Adrenal gland (tissue), 12 donors: Measurements from ENCODE around the gene HSPBAP1. TPM values are rescaled to one million over a fixed set of nuclear protein-coding genes. Genes with fewer than 3 reads are reported as not detected.

ENCODE experiments used
- DNase-seq, 7 donors: peaks; one replicate each; pipeline ENCODE4 v3.0.0-alpha.2; 2019 to 2020
- H3K27ac ChIP-seq, 5 donors: fragments of 200-600 bp; sonication (generic) in 4 of 5; 1 replicate in 3 of 5; 2 replicates in 2 of 5; pipeline versions ENCODE4 v1.5.1 to v1.8.0; 2016 to 2020; ENCODE audit warnings: mild to moderate bottlenecking in 1 of 5
- H3K27me3 ChIP-seq: fragments of 200-600 bp; 2 replicates; pipeline ENCODE4 v1.8.0; 2021
- H3K36me3 ChIP-seq, 2 donors: fragments of 200-600 bp; replicated peaks in 1 of 2; 1 replicate in 1 of 2; 2 replicates in 1 of 2; pipeline versions ENCODE4 v1.5.1 to v1.8.0; 2018 to 2022
- H3K4me1 ChIP-seq, 2 donors: fragments of 200-600 bp; replicated peaks in 1 of 2; 1 replicate in 1 of 2; 2 replicates in 1 of 2; pipeline versions ENCODE4 v1.5.1 to v1.8.0; 2018 to 2021
- H3K4me3 ChIP-seq, 4 donors: fragments of 200-600 bp; sonication (generic) in 3 of 4; one replicate each; pipeline ENCODE4 v1.5.1; 2016 to 2018
- H3K9me3 ChIP-seq, 3 donors: fragments of 200-600 bp; sonication (generic) in 1 of 3; replicated peaks in 1 of 3; 1 replicate in 2 of 3; 2 replicates in 1 of 3; pipeline versions ENCODE4 v1.5.1 to v1.8.0; 2016 to 2021
- CTCF ChIP-seq, 6 experiments: fragments of 450-650 bp in 4 of 6; fragments of 200-600 bp in 2 of 6; sonication (generic) in 1 of 6; IDR thresholded peaks; 1 replicate in 5 of 6; 2 replicates in 1 of 6; pipeline versions ENCODE4 v1.5.1 to v1.8.0; 2016 to 2021; ENCODE audit warnings: antibody characterized with exemption in 6 of 6, mild to moderate bottlenecking in 2 of 6, moderate library complexity in 1 of 6
- POLR2A ChIP-seq, 2 donors: fragments of 450-650 bp; IDR thresholded peaks; one replicate each; pipeline ENCODE4 v1.6.1; 2017; ENCODE audit warnings: antibody characterized with exemption in 2 of 2, mild to moderate bottlenecking in 2 of 2, moderate library complexity in 1 of 2
- WGBS, 4 donors: extraction: QIAGEN DNeasy Blood & Tissue Kit in 2 of 4; methylation state at CpG; one replicate each; pipeline versions ENCODE4 v1.1.5 to v1.1.7; 2013 to 2017; 5-methylcytosine and 5-hydroxymethylcytosine counted together
- intact Hi-C, 2 donors: fragments of 100-400 bp; cut with DNase I; formaldehyde crosslinking; loops; one replicate each; pipeline versions ENCODE4 v1.14.1 to v1.15.0; 2022 to 2023
- polyA plus RNA-seq, 3 donors: library from polyadenylated mRNA; stranded (reverse); fragments of 200-250 nt in 2 of 3; fragments of 350-450 nt in 1 of 3; fragmentation: Illumina TruSeq in 1 of 3; extraction: RNeasy Lipid Tissue Mini Kit (QIAGEN cat#74804) in 1 of 3; gene quantifications; one replicate each; pipeline ENCODE4 v1.2.3, GENCODE V29; 2013 to 2014
- total RNA-seq, 9 donors: library from RNA; depleted of rRNA in 4 of 9; stranded (reverse); fragments of >200 nt in 4 of 9; fragments of 120-200 nt in 1 of 9; fragmentation: NEBNext Ultra II Directional in 1 of 9; extraction: Animal tissue kit (Norgen Biotek cat#: 25700) in 1 of 9; gene quantifications; one replicate each; pipeline versions ENCODE4 v1.1.0 to v1.2.4, GENCODE V29; 2013 to 2023
- donor health status: healthy with polysubstance abuse.
- donor health status: Bipolar disorder and iron deficiency.
- donor health status: DM: yes; HTN: yes; CAD: no.
- donor health status: DM: no; HTN: no; CAD: no.
- donor health status: DM: no; HTN: no; CAD: no.
- donor health status: DM: yes; HTN: yes; CAD: no.

The HSPBAP1 gene
- total and polyA plus RNA-seq, 12 donors: 3.9 to 40.2 (median 10.3) TPM

- 86 to 100% (median 96%) methylated on average over 1 of the region's 1 CpG for WGBS, 4 donors
- no peaks in the 10 kb centered on the region for H3K9me3 ChIP-seq
- H3K27ac ChIP-seq: no peak overlapping the region
- no peak for DNase-seq
- H3K4me3 ChIP-seq: no peak overlapping the region
- TF ChIP-seq CTCF (IDR thresholded peaks at IDR 0.05): no peak
- no peak for TF ChIP-seq POLR2A (IDR thresholded peaks at IDR 0.05)
- no peaks in the 10 kb centered on the region for H3K27me3 ChIP-seq
- intact Hi-C loops: no loop called here
- no peaks in the 10 kb centered on the region for H3K36me3 ChIP-seq
- H3K4me1 ChIP-seq: peaks cover 0 to 18% of the 10 kb centered on the region in 2 donors
Measured at GRCh38 chr3:122826278-122826677, 32.6 kb upstream of the HSPBAP1 start.

- Histone ChIP-seq H3K27me3 (no peaks in the 10 kb centered on the region), H3K27ac (peak overlapping the region in 2 of 5 donors; percentile 24 to 67), H3K9me3 (no peaks in the 10 kb centered on the region), H3K36me3 (no peaks in the 10 kb centered on the region), H3K4me3 (no peak overlapping the region), H3K4me1 (peaks cover 0 to 18% of the 10 kb centered on the region in 2 donors)
- WGBS, 4 donors: 67 to 77% (median 71%) methylated on average over 4 of the region's 4 CpGs
- intact Hi-C loops: no loop called here
- no peak for DNase-seq
- no peak for TF ChIP-seq CTCF (IDR thresholded peaks at IDR 0.05)
- TF ChIP-seq POLR2A (IDR thresholded peaks at IDR 0.05): no peak
Measured at GRCh38 chr3:122825460-122825859, 31.8 kb upstream of the HSPBAP1 start.

- no peaks in the 10 kb centered on the region for H3K36me3 ChIP-seq
- H3K9me3 ChIP-seq: no peaks in the 10 kb centered on the region
- intact Hi-C loops: no loop called here
- no peak overlapping the region for H3K4me3 ChIP-seq
- H3K4me1 ChIP-seq: peaks cover 0 to 18% of the 10 kb centered on the region in 2 donors
- TF ChIP-seq CTCF (IDR thresholded peaks at IDR 0.05) (no peak), POLR2A (IDR thresholded peaks at IDR 0.05) (no peak)
- peak overlapping the region in 2 of 5 donors; percentile 25 to 67 for H3K27ac ChIP-seq
- no peak for DNase-seq
- WGBS, 4 donors: 78 to 87% (median 85%) methylated on average over 7 of the region's 7 CpGs
- no peaks in the 10 kb centered on the region for H3K27me3 ChIP-seq
Measured at GRCh38 chr3:122824465-122825381, 31.1 kb upstream of the HSPBAP1 start.

GRCh38 chr3:122816587-122816986 lies 23.0 kb upstream of the HSPBAP1 start:
- TF ChIP-seq POLR2A (IDR thresholded peaks at IDR 0.05) (no peak), CTCF (IDR thresholded peaks at IDR 0.05) (no peak)
- DNase-seq: no peak
- no peaks in the 10 kb centered on the region for H3K27me3 ChIP-seq
- no peak overlapping the region for H3K4me3 ChIP-seq
- no peaks in the 10 kb centered on the region for H3K9me3 ChIP-seq
- H3K4me1 ChIP-seq: peaks cover 0 to 9% of the 10 kb centered on the region in 2 donors
- intact Hi-C loops: no loop called here
- H3K27ac ChIP-seq: peak overlapping the region in 1 of 5 donors; percentile 17
- no peaks in the 10 kb centered on the region for H3K36me3 ChIP-seq
- 63 to 84% (median 74%) methylated on average over 2 of the region's 2 CpGs for WGBS, 4 donors
